ENCODE measurements around the gene PEDS1.

Gene PEDS1

GRCh38 chr20:50149481-50150254, 3.9 kb downstream of the PEDS1 start:
- H3K4me2 ChIP-seq (ENCODE audit: low read length): peak overlapping the region; percentile 99
- no peaks in the 10 kb centered on the region for H3K27me3 ChIP-seq (ENCODE audit: control insufficient read depth, insufficient read depth, low read length)
- peaks cover 47% of the 10 kb centered on the region for H3K36me3 ChIP-seq (ENCODE audit: insufficient read depth, low read length)
- H3K9ac ChIP-seq (ENCODE audit: low read depth, low read length): no peak overlapping the region
- peak overlapping the region; percentile 26 for H3K4me3 ChIP-seq (ENCODE audit: low read length)
- H3K9me3 ChIP-seq (replicated peaks; ENCODE audit: low read length): no peaks in the 10 kb centered on the region
- H3K4me1 ChIP-seq (ENCODE audit: control insufficient read depth, insufficient read depth, low read length): peaks cover 75% of the 10 kb centered on the region

GRCh38 chr20:50146732-50147662, 6.5 kb downstream of the PEDS1 start:
- no peaks in the 10 kb centered on the region for H3K9me3 ChIP-seq (replicated peaks; ENCODE audit: low read length)
- peak overlapping the region; percentile 65 for H3K9ac ChIP-seq (ENCODE audit: low read depth, low read length)
- H3K4me3 ChIP-seq (ENCODE audit: low read length): peak overlapping the region; percentile 36
- no peaks in the 10 kb centered on the region for H3K27me3 ChIP-seq (ENCODE audit: control insufficient read depth, insufficient read depth, low read length)
- H3K4me2 ChIP-seq (ENCODE audit: low read length): peak overlapping the region; percentile 55
- peaks cover 79% of the 10 kb centered on the region for H3K4me1 ChIP-seq (ENCODE audit: control insufficient read depth, insufficient read depth, low read length)
- H3K36me3 ChIP-seq (ENCODE audit: insufficient read depth, low read length): peaks cover 60% of the 10 kb centered on the region

GRCh38 chr20:50146214-50146613, 7.3 kb downstream of the PEDS1 start:
- Histone ChIP-seq H3K4me3 (ENCODE audit: low read length) (no peak overlapping the region), H3K36me3 (ENCODE audit: insufficient read depth, low read length) (peaks cover 62% of the 10 kb centered on the region), H3K9me3 (replicated peaks; ENCODE audit: low read length) (no peaks in the 10 kb centered on the region), H3K4me2 (ENCODE audit: low read length) (peak overlapping the region; percentile 55), H3K4me1 (ENCODE audit: control insufficient read depth, insufficient read depth, low read length) (peaks cover 80% of the 10 kb centered on the region), H3K27me3 (ENCODE audit: control insufficient read depth, insufficient read depth, low read length) (no peaks in the 10 kb centered on the region), H3K9ac (ENCODE audit: low read depth, low read length) (no peak overlapping the region)

GRCh38 chr20:50145566-50145965, 8.0 kb downstream of the PEDS1 start:
- peaks cover 74% of the 10 kb centered on the region for H3K4me1 ChIP-seq (ENCODE audit: control insufficient read depth, insufficient read depth, low read length)
- peaks cover 64% of the 10 kb centered on the region for H3K36me3 ChIP-seq (ENCODE audit: insufficient read depth, low read length)
- H3K9ac ChIP-seq (ENCODE audit: low read depth, low read length): no peak overlapping the region
- H3K27me3 ChIP-seq (ENCODE audit: control insufficient read depth, insufficient read depth, low read length): no peaks in the 10 kb centered on the region
- no peak overlapping the region for H3K4me3 ChIP-seq (ENCODE audit: low read length)
- no peak overlapping the region for H3K4me2 ChIP-seq (ENCODE audit: low read length)
- H3K9me3 ChIP-seq (replicated peaks; ENCODE audit: low read length): no peaks in the 10 kb centered on the region

- H3K4me2 ChIP-seq (ENCODE audit: low read length): peak overlapping the region; percentile 54
- H3K4me1 ChIP-seq (ENCODE audit: control insufficient read depth, insufficient read depth, low read length): peaks cover 71% of the 10 kb centered on the region
- peaks cover 68% of the 10 kb centered on the region for H3K36me3 ChIP-seq (ENCODE audit: insufficient read depth, low read length)
- H3K9me3 ChIP-seq (replicated peaks; ENCODE audit: low read length): no peaks in the 10 kb centered on the region
- H3K9ac ChIP-seq (ENCODE audit: low read depth, low read length): peak overlapping the region; percentile 60
- no peak overlapping the region for H3K4me3 ChIP-seq (ENCODE audit: low read length)
- no peaks in the 10 kb centered on the region for H3K27me3 ChIP-seq (ENCODE audit: control insufficient read depth, insufficient read depth, low read length)
Measured at GRCh38 chr20:50144362-50144761, 9.2 kb downstream of the PEDS1 start.

- Histone ChIP-seq H3K4me2 (ENCODE audit: low read length) (no peak overlapping the region), H3K9ac (ENCODE audit: low read depth, low read length) (no peak overlapping the region), H3K36me3 (ENCODE audit: insufficient read depth, low read length) (peaks cover 53% of the 10 kb centered on the region), H3K4me1 (ENCODE audit: control insufficient read depth, insufficient read depth, low read length) (peaks cover 71% of the 10 kb centered on the region), H3K4me3 (ENCODE audit: low read length) (no peak overlapping the region), H3K9me3 (replicated peaks; ENCODE audit: low read length) (no peaks in the 10 kb centered on the region), H3K27me3 (ENCODE audit: control insufficient read depth, insufficient read depth, low read length) (no peaks in the 10 kb centered on the region)
Measured at GRCh38 chr20:50142812-50143211, 10.7 kb downstream of the PEDS1 start.

- Histone ChIP-seq H3K4me3 (ENCODE audit: low read length) (no peak overlapping the region), H3K4me1 (ENCODE audit: control insufficient read depth, insufficient read depth, low read length) (peaks cover 71% of the 10 kb centered on the region), H3K36me3 (ENCODE audit: insufficient read depth, low read length) (peaks cover 48% of the 10 kb centered on the region), H3K4me2 (ENCODE audit: low read length) (peak overlapping the region; percentile 8), H3K9me3 (replicated peaks; ENCODE audit: low read length) (no peaks in the 10 kb centered on the region), H3K9ac (ENCODE audit: low read depth, low read length) (peak overlapping the region; percentile 29), H3K27me3 (ENCODE audit: control insufficient read depth, insufficient read depth, low read length) (no peaks in the 10 kb centered on the region)
Measured at GRCh38 chr20:50141811-50142561, 11.5 kb downstream of the PEDS1 start.

- Histone ChIP-seq H3K27me3 (ENCODE audit: control insufficient read depth, insufficient read depth, low read length) (no peaks in the 10 kb centered on the region), H3K9me3 (replicated peaks; ENCODE audit: low read length) (no peaks in the 10 kb centered on the region), H3K36me3 (ENCODE audit: insufficient read depth, low read length) (peaks cover 42% of the 10 kb centered on the region), H3K9ac (ENCODE audit: low read depth, low read length) (no peak overlapping the region), H3K4me3 (ENCODE audit: low read length) (no peak overlapping the region), H3K4me1 (ENCODE audit: control insufficient read depth, insufficient read depth, low read length) (peaks cover 71% of the 10 kb centered on the region), H3K4me2 (ENCODE audit: low read length) (no peak overlapping the region)
Measured at GRCh38 chr20:50141018-50141675, 12.4 kb downstream of the PEDS1 start.

- Histone ChIP-seq H3K4me2 (ENCODE audit: low read length) (no peak overlapping the region), H3K36me3 (ENCODE audit: insufficient read depth, low read length) (peaks cover 36% of the 10 kb centered on the region), H3K9ac (ENCODE audit: low read depth, low read length) (no peak overlapping the region), H3K27me3 (ENCODE audit: control insufficient read depth, insufficient read depth, low read length) (no peaks in the 10 kb centered on the region), H3K4me1 (ENCODE audit: control insufficient read depth, insufficient read depth, low read length) (peaks cover 67% of the 10 kb centered on the region), H3K4me3 (ENCODE audit: low read length) (no peak overlapping the region), H3K9me3 (replicated peaks; ENCODE audit: low read length) (no peaks in the 10 kb centered on the region)
Measured at GRCh38 chr20:50140339-50140859, 13.1 kb downstream of the PEDS1 start.

GRCh38 chr20:50138479-50139393, 14.8 kb downstream of the PEDS1 start:
- peaks cover 44% of the 10 kb centered on the region for H3K36me3 ChIP-seq (ENCODE audit: insufficient read depth, low read length)
- no peaks in the 10 kb centered on the region for H3K9me3 ChIP-seq (replicated peaks; ENCODE audit: low read length)
- peak overlapping the region; percentile 56 for H3K9ac ChIP-seq (ENCODE audit: low read depth, low read length)
- peak overlapping the region; percentile 21 for H3K4me3 ChIP-seq (ENCODE audit: low read length)
- peak overlapping the region; percentile 53 for H3K4me2 ChIP-seq (ENCODE audit: low read length)
- peaks cover 61% of the 10 kb centered on the region for H3K4me1 ChIP-seq (ENCODE audit: control insufficient read depth, insufficient read depth, low read length)
- H3K27me3 ChIP-seq (ENCODE audit: control insufficient read depth, insufficient read depth, low read length): no peaks in the 10 kb centered on the region

Measured in skeletal muscle satellite cell (primary cell).